HepG2 (cell line): Measurements from ENCODE around the gene RPS2. TPM values are rescaled to one million over a fixed set of nuclear protein-coding genes. Genes with fewer than 3 reads are reported as not detected.

Source experiments
- ARHGAP35 ChIP-seq: sonication (generic); formaldehyde crosslinking; IDR thresholded peaks from 2 replicates; pipeline ENCODE4 v1.9.0; 2022; ENCODE audit warnings: mild to moderate bottlenecking, inconsistent platforms, moderate library complexity, missing genetic modification reagents, borderline replicate concordance
- CBFB ChIP-seq: sonication (generic); formaldehyde crosslinking; IDR thresholded peaks from 2 replicates; pipeline ENCODE4 v1.4.0; 2020; ENCODE audit warnings: missing genetic modification reagents
- DZIP1 ChIP-seq: sonication (generic); formaldehyde crosslinking; IDR thresholded peaks from 2 replicates; pipeline ENCODE4 v1.5.0; 2020; ENCODE audit warnings: mild to moderate bottlenecking, missing genetic modification reagents
- EED ChIP-seq: sonication (generic); formaldehyde crosslinking; IDR thresholded peaks from 2 replicates; pipeline ENCODE4 v1.5.0; 2020; ENCODE audit warnings: mild to moderate bottlenecking, missing genetic modification reagents
- FOXA3 ChIP-seq: IDR thresholded peaks from 2 replicates; pipeline ENCODE4 v1.6.1; 2016; ENCODE audit warnings: missing genetic modification reagents, missing compliant biosample characterization
- GABPA ChIP-seq, 2 experiments: IDR thresholded peaks; 2 replicates each; pipeline ENCODE4 v1.6.1; 2011 to 2016; ENCODE audit warnings: low read depth in 2 of 2, low read length in 1 of 2, missing biosample characterization in 1 of 2, missing genetic modification characterization in 1 of 2
- GABPB1 ChIP-seq: IDR thresholded peaks from 2 replicates; pipeline ENCODE4 v1.6.1; 2016; ENCODE audit warnings: mild to moderate bottlenecking, missing genetic modification reagents, moderate library complexity, missing compliant biosample characterization
- NFATC3 ChIP-seq: sonication (generic); formaldehyde crosslinking; IDR thresholded peaks from 2 replicates; pipeline ENCODE4 v1.5.1; 2020; ENCODE audit warnings: mild to moderate bottlenecking, missing genetic modification reagents
- NFKBIZ ChIP-seq: IDR thresholded peaks from 2 replicates; pipeline ENCODE4 v1.6.1; 2018; ENCODE audit warnings: missing genetic modification reagents, missing compliant biosample characterization
- POGZ ChIP-seq: sonication (generic); formaldehyde crosslinking; IDR thresholded peaks from 2 replicates; pipeline ENCODE4 v1.4.0; 2020; ENCODE audit warnings: mild to moderate bottlenecking, missing genetic modification reagents
- SETDB1 ChIP-seq: sonication (generic); formaldehyde crosslinking; IDR thresholded peaks from 2 replicates; pipeline ENCODE4 v1.5.1; 2020; ENCODE audit warnings: missing genetic modification reagents, mild to moderate bottlenecking, borderline replicate concordance
- THAP7 ChIP-seq: sonication (generic); formaldehyde crosslinking; IDR thresholded peaks from 2 replicates; pipeline ENCODE4 v1.8.1; 2023; ENCODE audit warnings: mild to moderate bottlenecking, missing genetic modification reagents
- XRCC5 ChIP-seq: fragments of 200-400 bp; formaldehyde crosslinking; optimal IDR thresholded peaks from 2 replicates; pipeline ENCODE3; 2017; ENCODE audit warnings: mild to moderate bottlenecking, low read length
- ZBTB7A ChIP-seq: sonication (generic); formaldehyde crosslinking; IDR thresholded peaks from 2 replicates; pipeline ENCODE4 v1.8.0; 2022; ENCODE audit warnings: mild to moderate bottlenecking, missing genetic modification reagents
- ZNF101 ChIP-seq: sonication (generic); formaldehyde crosslinking; IDR thresholded peaks from 2 replicates; pipeline ENCODE4 v1.4.0; 2020; ENCODE audit warnings: mild to moderate bottlenecking, low read depth, missing genetic modification reagents, borderline replicate concordance
- ZNF496 ChIP-seq: sonication (generic); formaldehyde crosslinking; IDR thresholded peaks from 2 replicates; pipeline ENCODE4 v1.8.1; 2023; ENCODE audit warnings: mild to moderate bottlenecking, moderate library complexity, missing genetic modification reagents; ENCODE audit not compliant: insufficient replicate concordance
- ZNF687 ChIP-seq: sonication (generic); formaldehyde crosslinking; IDR thresholded peaks from 2 replicates; pipeline ENCODE4 v1.5.1; 2020; ENCODE audit warnings: mild to moderate bottlenecking, missing genetic modification reagents, moderate library complexity
- ZNF737 ChIP-seq: sonication (generic); formaldehyde crosslinking; IDR thresholded peaks from 2 replicates; pipeline ENCODE4 v1.5.0; 2020; ENCODE audit warnings: missing genetic modification reagents, mild to moderate bottlenecking, borderline replicate concordance
- ZNF790 ChIP-seq: sonication (generic); formaldehyde crosslinking; IDR thresholded peaks from 2 replicates; pipeline ENCODE4 v1.8.0; 2022; ENCODE audit warnings: missing genetic modification reagents, mild to moderate bottlenecking, borderline replicate concordance
- polyA plus RNA-seq, 8 experiments: library from polyadenylated mRNA; depleted of rRNA in 3 of 8; stranded (reverse) in 7 of 8; unstranded in 1 of 8; fragments of >200 nt; fragmentation: Illumina TruSeq in 4 of 8; extraction: Trizol in 4 of 8; gene quantifications; 2 replicates each; pipeline versions ENCODE4 v1.2.1 to v1.2.3, GENCODE V29; 2011 to 2016; ENCODE audit warnings: low read depth in 4 of 8, missing spikeins in 1 of 8, mixed read lengths in 1 of 8; ENCODE audit not compliant: insufficient read depth in 1 of 8
- total RNA-seq, 5 experiments: library from RNA; depleted of rRNA; stranded (reverse); fragments of >200 nt; fragmentation: Illumina TruSeq; extraction: Trizol; gene quantifications; 2 replicates each; pipeline ENCODE4 v1.2.3, GENCODE V29; 2016; ENCODE audit warnings: low read depth in 1 of 5

RPS2 gene
- total and polyA plus RNA-seq, 2 of the 13 experiments (the other 11 are each of a cell fraction or from before 2014, with no cell fraction given) = 1,908 to 4,514 TPM

- TF ChIP-seq ZNF101 (CRISPR knock-in tag) = no peak
- no peak for TF ChIP-seq SETDB1 (CRISPR knock-in tag)
- TF ChIP-seq NFATC3 (CRISPR knock-in tag) = no peak
- no peak for TF ChIP-seq EED (CRISPR knock-in tag)
- peak; percentile 58; the same call in 1 of the 2 replicates for TF ChIP-seq GABPB1 (CRISPR knock-in tag)
- TF ChIP-seq THAP7 = no peak
- peak; percentile 75 for TF ChIP-seq ZNF687 (CRISPR knock-in tag)
- TF ChIP-seq FOXA3 (CRISPR knock-in tag) = no peak
- TF ChIP-seq ZBTB7A = no peak
- TF ChIP-seq ZNF496 (CRISPR knock-in tag) = no peak
- no peak for TF ChIP-seq CBFB (CRISPR knock-in tag)
- TF ChIP-seq POGZ = no peak
- TF ChIP-seq NFKBIZ (CRISPR knock-in tag) = no peak
- TF ChIP-seq ZNF737 (CRISPR knock-in tag) = no peak
- no peak for TF ChIP-seq ZNF790 (CRISPR knock-in tag)
- no peak for TF ChIP-seq ARHGAP35 (CRISPR knock-in tag)
- TF ChIP-seq GABPA (IDR thresholded peaks at IDR 0.05; ENCODE audit: low read depth, low read length) = no peak
- TF ChIP-seq GABPA (CRISPR knock-in tag; IDR thresholded peaks at IDR 0.05; ENCODE audit: low read depth) = no peak
- peak; percentile 22 for TF ChIP-seq XRCC5
- no peak for TF ChIP-seq DZIP1
Observed at GRCh38 chr16:1933097-1933661, 31.4 kb downstream of the RPS2 start (continued).
